H1 (cell line): Measurements from ENCODE around the gene ZNF397.

Source experiments
- CHD7 ChIP-seq: fragments of 300-600 bp; sonication (generic); IDR thresholded peaks from 2 replicates; pipeline ENCODE4 v1.7.1; 2012; ENCODE audit warnings: low read length, moderate library complexity, mild to moderate bottlenecking, inconsistent platforms; ENCODE audit not compliant: insufficient replicate concordance
- CTCF ChIP-seq, 3 experiments: IDR thresholded peaks; 1 replicate in 2 of 3; 2 replicates in 1 of 3; pipeline versions ENCODE4 v1.5.1 to v1.6.1; 2011; ENCODE audit warnings: low read length in 3 of 3, mild to moderate bottlenecking in 3 of 3, inconsistent platforms in 2 of 3, low read depth in 1 of 3, moderate library complexity in 1 of 3; ENCODE audit not compliant: insufficient read depth in 1 of 3; ENCODE audit errors: control extremely low read depth in 1 of 3
- EP300 ChIP-seq, 2 experiments: IDR thresholded peaks; 1 replicate in 1 of 2; 2 replicates in 1 of 2; pipeline ENCODE4 v1.6.1; 2011 to 2012; ENCODE audit warnings: low read depth in 2 of 2, low read length in 2 of 2, mild to moderate bottlenecking in 2 of 2, borderline replicate concordance in 1 of 2, inconsistent platforms in 1 of 2, moderate library complexity in 1 of 2
- EZH2 ChIP-seq: fragments of 200-600 bp; sonication (generic); IDR thresholded peaks from 2 replicates; pipeline ENCODE4 v1.7.1; 2012; ENCODE audit warnings: low read depth, mild to moderate bottlenecking, moderate library complexity, low read length, inconsistent platforms; ENCODE audit not compliant: severe bottlenecking
- MAFK ChIP-seq: IDR thresholded peaks from 2 replicates; pipeline ENCODE4 v1.6.1; 2012; ENCODE audit warnings: low read depth, mild to moderate bottlenecking, improper control_type of control experiment, low read length
- TAF7 ChIP-seq: optimal IDR thresholded peaks from 2 replicates; pipeline ENCODE3; 2011; ENCODE audit warnings: low read depth, mild to moderate bottlenecking, inconsistent platforms, low read length, moderate library complexity, borderline replicate concordance

- TF ChIP-seq EZH2 (no peak), EP300 (IDR thresholded peaks at IDR 0.05; ENCODE audit: borderline replicate concordance in 1 of 2, low read depth in 2 of 2, low read length in 2 of 2) (no peak), CTCF (IDR thresholded peaks at IDR 0.05; ENCODE audit: control extremely low read depth in 1 of 3, insufficient read depth in 1 of 3, low read depth in 1 of 3, low read length in 3 of 3) (no peak), MAFK (no peak), CHD7 (no peak), TAF7 (no peak)
Measured at GRCh38 chr18:35284841-35285240, 44.0 kb downstream of the ZNF397 start.
